Left ventricle myocardium inferior (tissue), 1 donor: ENCODE data around the gene CMIP. TPM values are rescaled to one million over a fixed set of nuclear protein-coding genes. Genes with fewer than 3 reads are reported as not detected.
"Not testable (repeated sequence)": the region's sequence is repeated elsewhere in the genome, so short reads cannot be mapped to it uniquely, and the experiment has no call there.

ENCODE experiments used
- DNase-seq: peaks from one replicate; pipeline ENCODE4 v3.0.0-alpha.2; 2020
- H3K27ac ChIP-seq: fragments of 200-600 bp; replicated peaks from 2 replicates; pipeline ENCODE4 v1.8.0; 2021
- H3K27me3 ChIP-seq: fragments of 200-600 bp; 2 replicates; pipeline ENCODE4 v1.8.0; 2021; ENCODE audit warnings: low read depth
- H3K36me3 ChIP-seq: fragments of 200-600 bp; 2 replicates; pipeline ENCODE4 v1.8.0; 2021
- H3K4me1 ChIP-seq: fragments of 200-600 bp; 2 replicates; pipeline ENCODE4 v1.8.0; 2021
- H3K4me3 ChIP-seq: fragments of 200-600 bp; 2 replicates; pipeline ENCODE4 v1.8.0; 2021; ENCODE audit warnings: mild to moderate bottlenecking, moderate library complexity
- H3K9me3 ChIP-seq: fragments of 200-600 bp; replicated peaks from 2 replicates; pipeline ENCODE4 v1.8.0; 2021
- CTCF ChIP-seq: fragments of 200-600 bp; IDR thresholded peaks from 2 replicates; pipeline ENCODE4 v1.8.0; 2021; ENCODE audit warnings: antibody characterized with exemption, mild to moderate bottlenecking, borderline replicate concordance
- intact Hi-C: fragments of 100-400 bp; cut with micrococcal nuclease; formaldehyde crosslinking; loops from one replicate; pipeline ENCODE4 v1.11.0; 2022
- total RNA-seq: library from RNA; stranded (reverse); fragmentation: NEBNext Ultra II Directional; extraction: Animal tissue kit (Norgen Biotek cat#: 25700); gene quantifications from one replicate; pipeline ENCODE4 v1.2.1, GENCODE V29; 2021
- donor health status: DM: no; HTN: yes; CAD: no; lungs with severe emphysema.

The CMIP gene
- total RNA-seq, 1 donor from 2014 or later = 11.2 TPM

- intact Hi-C loops = no loop called here
- Histone ChIP-seq H3K27me3 (no peaks in the 10 kb centered on the region), H3K27ac (peak overlapping the region; percentile 66), H3K4me1 (peaks cover 41% of the 10 kb centered on the region), H3K9me3 (no peaks in the 10 kb centered on the region), H3K4me3 (no peak overlapping the region), H3K36me3 (no peaks in the 10 kb centered on the region)
- no peak for TF ChIP-seq CTCF
- no peak for DNase-seq
These were observed 75.5 kb downstream of the CMIP start for GRCh38 chr16:81520151-81520470.

- H3K4me1 ChIP-seq = peaks cover 36% of the 10 kb centered on the region
- TF ChIP-seq CTCF = no peak
- no peaks in the 10 kb centered on the region for H3K27me3 ChIP-seq
- intact Hi-C loops = no loop called here
- no peaks in the 10 kb centered on the region for H3K9me3 ChIP-seq
- no peaks in the 10 kb centered on the region for H3K36me3 ChIP-seq
- H3K4me3 ChIP-seq = no peak overlapping the region
- no peak overlapping the region for H3K27ac ChIP-seq
- no peak for DNase-seq
These were observed 76.0 kb downstream of the CMIP start for GRCh38 chr16:81520560-81521135.

GRCh38 chr16:81521141-81521626 is 76.6 kb downstream of the CMIP start:
- Histone ChIP-seq H3K4me3 (no peak overlapping the region), H3K4me1 (peaks cover 36% of the 10 kb centered on the region), H3K27me3 (no peaks in the 10 kb centered on the region), H3K9me3 (no peaks in the 10 kb centered on the region), H3K36me3 (no peaks in the 10 kb centered on the region), H3K27ac (no peak overlapping the region)
- intact Hi-C loops = no loop called here
- no peak for TF ChIP-seq CTCF
- no peak for DNase-seq

GRCh38 chr16:81522108-81522701 is 77.6 kb downstream of the CMIP start:
- no peak overlapping the region for H3K4me3 ChIP-seq
- no peaks in the 10 kb centered on the region for H3K9me3 ChIP-seq
- H3K36me3 ChIP-seq = no peaks in the 10 kb centered on the region
- TF ChIP-seq CTCF = no peak
- peaks cover 45% of the 10 kb centered on the region for H3K4me1 ChIP-seq
- no peak for DNase-seq
- no peaks in the 10 kb centered on the region for H3K27me3 ChIP-seq
- H3K27ac ChIP-seq = no peak overlapping the region
- intact Hi-C loops = no loop called here

- H3K36me3 ChIP-seq, H3K27me3 ChIP-seq, H3K27ac ChIP-seq, DNase-seq, intact Hi-C loops, H3K4me3 ChIP-seq, H3K9me3 ChIP-seq: not testable (repeated sequence)
- H3K4me1 ChIP-seq = peaks cover 44% of the 10 kb centered on the region
These were observed 78.2 kb downstream of the CMIP start for GRCh38 chr16:81522851-81523250.

GRCh38 chr16:81523387-81524115 is 78.9 kb downstream of the CMIP start:
- intact Hi-C loops = no loop called here
- no peak overlapping the region for H3K4me3 ChIP-seq
- peaks cover 37% of the 10 kb centered on the region for H3K4me1 ChIP-seq

More at GRCh38 chr16:81523387-81524115, 78.9 kb downstream of the CMIP start:
- no peak overlapping the region for H3K27ac ChIP-seq
- H3K9me3 ChIP-seq = no peaks in the 10 kb centered on the region
- H3K36me3 ChIP-seq = no peaks in the 10 kb centered on the region
- TF ChIP-seq CTCF = no peak
- H3K27me3 ChIP-seq = no peaks in the 10 kb centered on the region
- DNase-seq = no peak
